ENCODE measurements around the gene SAP30BP. TPM values are rescaled to one million over a fixed set of nuclear protein-coding genes. Genes with fewer than 3 reads are reported as not detected.
A peak's percentile ranks its signal among the peaks of the same experiment; 100 is the strongest.

The SAP30BP gene
- polyA plus RNA-seq, 2 of the 4 experiments (the other 2 are of a cell fraction): 103 to 139 TPM

DNA sequence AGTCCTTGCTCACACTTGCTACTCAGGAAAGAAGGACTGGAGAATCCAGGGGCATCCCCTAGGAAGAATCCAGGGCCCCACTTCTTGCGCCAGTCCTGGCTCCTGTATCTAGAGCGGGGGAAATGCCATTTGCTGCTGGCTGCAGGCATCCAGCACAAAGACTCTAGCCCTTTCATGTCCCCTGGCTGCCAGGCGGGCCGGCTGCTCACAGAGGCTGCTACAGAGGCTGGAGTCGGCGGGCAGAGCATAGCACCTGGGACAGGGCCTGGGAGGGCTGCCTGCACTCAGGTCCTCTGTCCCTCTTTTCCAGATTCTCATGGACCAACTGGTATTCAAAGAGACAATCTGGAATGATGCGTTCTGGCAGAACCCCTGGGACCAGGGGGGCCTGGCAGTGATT lies 20.1 kb upstream of the SAP30BP start:
- ATAC-seq: no peak
- H3K4me1 ChIP-seq: peaks cover 31% of the 10 kb centered on the region

DNA sequence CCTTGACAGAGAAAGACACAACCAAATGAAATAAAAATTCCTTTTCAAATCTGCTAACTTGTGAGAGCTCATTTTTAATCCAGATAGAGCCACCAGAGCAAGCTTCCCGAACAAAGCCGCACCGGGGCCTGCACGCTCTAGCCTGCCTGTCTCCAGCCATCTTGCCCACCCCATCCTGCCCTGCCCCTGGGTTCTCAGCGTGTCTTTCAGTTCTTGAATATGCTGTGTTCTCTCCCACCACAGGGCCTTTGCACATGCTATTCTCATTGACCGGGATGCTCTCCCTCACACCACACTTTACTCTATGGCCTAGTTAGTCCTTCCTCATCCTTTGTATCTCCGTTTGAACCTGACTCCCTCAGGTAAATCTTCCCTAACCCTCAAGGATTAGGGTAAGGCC lies 19.2 kb upstream of the SAP30BP start:
- ChIA-PET CTCF (interaction anchor here (46.9 to 51.3 kb wide), 3 partner anchors 2 to 97 kb away, joined by 1931 to 2254 read pairs (median 2254); partner anchors contain the start of genes GALK1, RECQL5, SAP30BP and SMIM5), POLR2A (no interaction called here)

More for the DNA sequence above, 20.1 kb upstream of the SAP30BP start:
- Histone ChIP-seq H3K4me3 (no peak overlapping the region), H3K4me2 (peak overlapping the region; percentile 79), H3K9me3 (no peaks in the 10 kb centered on the region), H3K27ac (peak overlapping the region; percentile 91 to 92)
- whole genome bisulfite sequencing (ENCODE audit: missing lambda C conversion rate): 91% methylated on average over 7 of the region's 7 CpGs
- POLR2A ChIA-PET: interaction anchor here (0.9 to 2.8 kb wide), 4 partner anchors 14 to 133 kb away, joined by 3 to 15 read pairs (median 6); partner anchors contain the start of genes RECQL5 and SMIM5
- CTCF ChIA-PET: interaction anchor here (1.5 to 51.3 kb wide), 7 partner anchors 1 to 98 kb away, joined by 3 to 2254 read pairs (median 19); partner anchors contain the start of genes GALK1, RECQL5, SAP30BP and SMIM5
- FAIRE-seq: no peak
- TF ChIP-seq, protein P1, sequence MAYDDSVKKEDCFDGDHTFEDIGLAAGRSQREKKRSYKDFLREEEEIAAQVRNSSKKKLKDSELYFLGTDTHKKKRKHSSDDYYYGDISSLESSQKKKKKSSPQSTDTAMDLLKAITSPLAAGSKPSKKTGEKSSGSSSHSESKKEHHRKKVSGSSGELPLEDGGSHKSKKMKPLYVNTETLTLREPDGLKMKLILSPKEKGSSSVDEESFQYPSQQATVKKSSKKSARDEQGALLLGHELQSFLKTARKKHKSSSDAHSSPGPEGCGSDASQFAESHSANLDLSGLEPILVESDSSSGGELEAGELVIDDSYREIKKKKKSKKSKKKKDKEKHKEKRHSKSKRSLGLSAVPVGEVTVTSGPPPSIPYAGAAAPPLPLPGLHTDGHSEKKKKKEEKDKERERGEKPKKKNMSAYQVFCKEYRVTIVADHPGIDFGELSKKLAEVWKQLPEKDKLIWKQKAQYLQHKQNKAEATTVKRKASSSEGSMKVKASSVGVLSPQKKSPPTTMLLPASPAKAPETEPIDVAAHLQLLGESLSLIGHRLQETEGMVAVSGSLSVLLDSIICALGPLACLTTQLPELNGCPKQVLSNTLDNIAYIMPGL (CRISPR knock-in tag; IDR thresholded peaks at IDR 0.05; ENCODE audit: borderline replicate concordance): no peak
- TF ChIP-seq KDM1A (IDR thresholded peaks at IDR 0.05; ENCODE audit: low read depth) (no peak), HOXA7 (CRISPR knock-in tag; IDR thresholded peaks at IDR 0.05) (no peak), EHF (CRISPR knock-in tag; IDR thresholded peaks at IDR 0.05) (no peak), MYC (IDR thresholded peaks at IDR 0.05; ENCODE audit: borderline replicate concordance, low read length) (no peak), RARB (CRISPR knock-in tag; IDR thresholded peaks at IDR 0.05) (no peak), JUN (IDR thresholded peaks at IDR 0.05) (no peak; a peak in 1 of 5 replicates)
- TF ChIP-seq, protein P2, sequence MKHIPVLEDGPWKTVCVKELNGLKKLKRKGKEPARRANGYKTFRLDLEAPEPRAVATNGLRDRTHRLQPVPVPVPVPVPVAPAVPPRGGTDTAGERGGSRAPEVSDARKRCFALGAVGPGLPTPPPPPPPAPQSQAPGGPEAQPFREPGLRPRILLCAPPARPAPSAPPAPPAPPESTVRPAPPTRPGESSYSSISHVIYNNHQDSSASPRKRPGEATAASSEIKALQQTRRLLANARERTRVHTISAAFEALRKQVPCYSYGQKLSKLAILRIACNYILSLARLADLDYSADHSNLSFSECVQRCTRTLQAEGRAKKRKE (CRISPR knock-in tag; IDR thresholded peaks at IDR 0.05; ENCODE audit: low read depth): no peak
- TF ChIP-seq, protein P3, sequence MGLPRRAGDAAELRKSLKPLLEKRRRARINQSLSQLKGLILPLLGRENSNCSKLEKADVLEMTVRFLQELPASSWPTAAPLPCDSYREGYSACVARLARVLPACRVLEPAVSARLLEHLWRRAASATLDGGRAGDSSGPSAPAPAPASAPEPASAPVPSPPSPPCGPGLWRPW (IDR thresholded peaks at IDR 0.05): no peak
- TF ChIP-seq, protein P4, sequence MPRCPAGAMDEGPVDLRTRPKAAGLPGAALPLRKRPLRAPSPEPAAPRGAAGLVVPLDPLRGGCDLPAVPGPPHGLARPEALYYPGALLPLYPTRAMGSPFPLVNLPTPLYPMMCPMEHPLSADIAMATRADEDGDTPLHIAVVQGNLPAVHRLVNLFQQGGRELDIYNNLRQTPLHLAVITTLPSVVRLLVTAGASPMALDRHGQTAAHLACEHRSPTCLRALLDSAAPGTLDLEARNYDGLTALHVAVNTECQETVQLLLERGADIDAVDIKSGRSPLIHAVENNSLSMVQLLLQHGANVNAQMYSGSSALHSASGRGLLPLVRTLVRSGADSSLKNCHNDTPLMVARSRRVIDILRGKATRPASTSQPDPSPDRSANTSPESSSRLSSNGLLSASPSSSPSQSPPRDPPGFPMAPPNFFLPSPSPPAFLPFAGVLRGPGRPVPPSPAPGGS (IDR thresholded peaks at IDR 0.05): no peak
- TF ChIP-seq, protein P5, sequence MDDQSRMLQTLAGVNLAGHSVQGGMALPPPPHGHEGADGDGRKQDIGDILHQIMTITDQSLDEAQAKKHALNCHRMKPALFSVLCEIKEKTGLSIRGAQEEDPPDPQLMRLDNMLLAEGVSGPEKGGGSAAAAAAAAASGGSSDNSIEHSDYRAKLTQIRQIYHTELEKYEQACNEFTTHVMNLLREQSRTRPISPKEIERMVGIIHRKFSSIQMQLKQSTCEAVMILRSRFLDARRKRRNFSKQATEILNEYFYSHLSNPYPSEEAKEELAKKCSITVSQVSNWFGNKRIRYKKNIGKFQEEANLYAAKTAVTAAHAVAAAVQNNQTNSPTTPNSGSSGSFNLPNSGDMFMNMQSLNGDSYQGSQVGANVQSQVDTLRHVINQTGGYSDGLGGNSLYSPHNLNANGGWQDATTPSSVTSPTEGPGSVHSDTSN (IDR thresholded peaks at IDR 0.05): no peak
- DNase-seq (ENCODE audit: low read depth in 1 of 2, low spot score in 1 of 2): no peak

DNA sequence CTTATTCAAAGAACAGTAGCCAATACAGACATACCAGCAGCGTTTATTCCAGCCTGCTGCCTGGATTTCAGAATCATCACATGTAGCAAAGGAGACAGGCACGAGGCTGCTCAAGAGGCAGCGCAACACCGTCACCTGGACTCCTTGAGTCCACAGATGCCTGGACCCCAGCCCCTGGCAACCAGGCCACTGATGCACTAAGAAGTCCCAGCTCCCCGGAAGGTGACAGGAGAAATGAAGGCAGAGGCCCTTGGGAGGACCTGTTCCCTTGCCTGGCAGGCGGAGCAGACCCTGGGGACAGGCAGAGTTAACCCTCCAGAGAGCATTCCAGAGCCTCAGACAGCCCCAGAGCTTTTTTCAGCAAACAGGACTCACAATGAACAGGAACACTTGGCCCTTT lies 17.5 kb upstream of the SAP30BP start:
- whole genome bisulfite sequencing (ENCODE audit: missing lambda C conversion rate): 91% methylated on average over 6 of the region's 6 CpGs
- DNase-seq (ENCODE audit: low read depth in 1 of 2, low spot score in 1 of 2): no peak
- TF ChIP-seq KDM1A (IDR thresholded peaks at IDR 0.05; ENCODE audit: low read depth) (no peak), CBX2 (IDR thresholded peaks at IDR 0.05; ENCODE audit: borderline replicate concordance, low read depth) (no peak), HDAC2 (IDR thresholded peaks at IDR 0.05) (no peak), PHF8 (IDR thresholded peaks at IDR 0.05; ENCODE audit: borderline replicate concordance, low read depth) (no peak), POLR2AphosphoS2 (conservative IDR thresholded peaks at IDR 0.05; ENCODE audit: low read length) (no peak), CHD2 (IDR thresholded peaks at IDR 0.05; ENCODE audit: low read length, partially characterized antibody) (no peak)
- TF ChIP-seq, protein P1 (CRISPR knock-in tag; IDR thresholded peaks at IDR 0.05; ENCODE audit: borderline replicate concordance): no peak
- TF ChIP-seq, protein P5 (IDR thresholded peaks at IDR 0.05): no peak
- TF ChIP-seq, protein P6, sequence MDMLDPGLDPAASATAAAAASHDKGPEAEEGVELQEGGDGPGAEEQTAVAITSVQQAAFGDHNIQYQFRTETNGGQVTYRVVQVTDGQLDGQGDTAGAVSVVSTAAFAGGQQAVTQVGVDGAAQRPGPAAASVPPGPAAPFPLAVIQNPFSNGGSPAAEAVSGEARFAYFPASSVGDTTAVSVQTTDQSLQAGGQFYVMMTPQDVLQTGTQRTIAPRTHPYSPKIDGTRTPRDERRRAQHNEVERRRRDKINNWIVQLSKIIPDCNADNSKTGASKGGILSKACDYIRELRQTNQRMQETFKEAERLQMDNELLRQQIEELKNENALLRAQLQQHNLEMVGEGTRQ (IDR thresholded peaks at IDR 0.05): no peak

More for the DNA sequence above, 19.2 kb upstream of the SAP30BP start:
- Histone ChIP-seq H3K9me3 (no peaks in the 10 kb centered on the region), H3K27ac (peak overlapping the region in 1 of 2 experiments; percentile 92; a peak in 2 of 6 replicates), H3K4me3 (no peak overlapping the region), H3K4me1 (peaks cover 31% of the 10 kb centered on the region), H3K4me2 (no peak overlapping the region)
- 93% methylated on average over 7 of the region's 7 CpGs for WGBS (ENCODE audit: missing lambda C conversion rate)
- no peak for ATAC-seq
- no peak for FAIRE-seq
- no peak for DNase-seq (ENCODE audit: low read depth in 1 of 2, low spot score in 1 of 2)
- TF ChIP-seq GATA3 (IDR thresholded peaks at IDR 0.05; ENCODE audit: borderline replicate concordance) (no peak), KDM1A (IDR thresholded peaks at IDR 0.05; ENCODE audit: low read depth) (peak; percentile 41; the same call in 1 of the 2 replicates)

More for the DNA sequence above, 17.5 kb upstream of the SAP30BP start:
- ATAC-seq (no peak), FAIRE-seq (no peak)
- no peak overlapping the region for H3K4me3 ChIP-seq
- H3K4me1 ChIP-seq: peaks cover 28% of the 10 kb centered on the region
- POLR2A ChIA-PET: interaction anchor here (0.7 to 2.1 kb wide), 2 partner anchors 17 to 499 kb away, joined by 3 to 6 read pairs; partner anchors contain the start of genes RECQL5 and SAP30BP
- no peak overlapping the region for H3K4me2 ChIP-seq
- no peak overlapping the region for H3K27ac ChIP-seq
- H3K9me3 ChIP-seq: no peaks in the 10 kb centered on the region
- CTCF ChIA-PET: interaction anchor here (1.0 to 51.3 kb wide), 7 partner anchors 3 to 95 kb away, joined by 3 to 2254 read pairs (median 45); partner anchors contain the start of genes GALK1, RECQL5, SAP30BP and SMIM5

Data from A549 (cell line).